ENCODE data around the gene ZMYND19. TPM values are rescaled to one million over a fixed set of nuclear protein-coding genes. Genes with fewer than 3 reads are reported as not detected.
"Not testable (repeated sequence)": the region's sequence is repeated elsewhere in the genome, so short reads cannot be mapped to it uniquely, and the experiment has no call there.

The ZMYND19 gene
- total RNA-seq, 1 experiment from 2014 or later = 77.9 TPM

DNA sequence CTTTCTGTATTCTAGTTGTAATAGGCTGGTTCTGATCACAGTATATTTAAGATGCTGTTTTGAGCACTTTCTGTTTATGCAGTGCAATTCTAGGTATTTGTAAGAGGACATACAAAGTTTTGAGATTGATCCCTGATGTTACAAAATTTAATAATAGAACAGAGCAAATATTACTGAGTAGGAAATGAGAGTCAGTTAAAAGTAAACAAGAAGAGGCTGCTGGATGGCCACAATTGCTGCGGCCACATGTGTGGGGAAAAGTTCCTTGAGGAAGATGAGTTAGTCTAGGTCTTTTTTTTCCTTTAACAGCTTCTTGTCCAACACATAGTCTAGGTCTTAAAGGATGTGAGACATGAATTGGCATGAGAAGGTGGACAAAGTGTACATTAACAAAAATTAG is 39.8 kb upstream of the ZMYND19 start:
- CTCF ChIA-PET = interaction anchor here (0.6 to 2.2 kb wide), 2 partner anchors 43 to 44 kb away, joined by 3 to 8 read pairs; no protein-coding TSS in a partner anchor
- ATAC-seq = no peak
- H3K36me3 Mint-ChIP-seq = no peaks in the 10 kb centered on the region

DNA sequence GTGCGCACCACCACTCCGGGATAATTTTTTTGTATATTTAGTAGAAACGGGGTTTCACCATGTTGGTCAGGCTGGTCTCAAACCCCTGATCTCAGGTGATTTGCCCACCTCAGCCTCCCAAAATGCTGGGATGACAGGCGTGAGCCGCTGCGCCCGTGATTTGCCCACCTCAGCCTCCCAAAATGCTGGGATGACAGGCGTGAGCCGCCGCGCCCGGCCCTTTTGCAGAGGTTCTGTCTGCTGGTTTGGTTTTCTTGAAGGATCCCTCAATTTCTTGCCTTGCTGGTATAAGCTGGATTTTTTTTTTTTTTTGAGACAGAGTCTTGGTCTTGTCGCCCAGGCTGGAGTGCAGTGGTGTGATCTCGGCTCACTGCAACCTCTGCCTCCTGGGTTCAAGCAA is 37.1 kb upstream of the ZMYND19 start:
- H3K4me1 Mint-ChIP-seq = peaks cover 43% of the 10 kb centered on the region
- ATAC-seq; H3K36me3 Mint-ChIP-seq; H3K4me3 Mint-ChIP-seq; H3K27me3 Mint-ChIP-seq (ENCODE audit: low read depth); H3K27ac Mint-ChIP-seq; CTCF ChIA-PET; DNase-seq (ENCODE audit: low spot score); H3K9me3 Mint-ChIP-seq: not testable (repeated sequence)
- POLR2A ChIA-PET = interaction anchor here (0.7 kb wide), 1 partner anchor 709 kb away, joined by 4 read pairs; no protein-coding TSS in a partner anchor

More for the DNA sequence above, 39.8 kb upstream of the ZMYND19 start:
- no peak for DNase-seq (ENCODE audit: low spot score)
- H3K4me1 Mint-ChIP-seq = peaks cover 56% of the 10 kb centered on the region
- TF ChIP-seq ZNF219 (CRISPR knock-in tag; IDR thresholded peaks at IDR 0.05; ENCODE audit: borderline replicate concordance) (no peak), ZNF263 (CRISPR knock-in tag; IDR thresholded peaks at IDR 0.05; ENCODE audit: low read depth) (no peak), ZNF532 (CRISPR knock-in tag; IDR thresholded peaks at IDR 0.05; ENCODE audit: borderline replicate concordance) (no peak), IRF1 (CRISPR knock-in tag; IDR thresholded peaks at IDR 0.05) (no peak), JUN (CRISPR knock-in tag; IDR thresholded peaks at IDR 0.05) (no peak), FOXK1 (CRISPR knock-in tag; IDR thresholded peaks at IDR 0.05) (no peak), STAT6 (CRISPR knock-in tag; conservative IDR thresholded peaks at IDR 0.05; ENCODE audit: low read depth) (no peak), CREB1 (CRISPR knock-in tag; IDR thresholded peaks at IDR 0.05) (no peak), ZBTB21 (CRISPR knock-in tag; IDR thresholded peaks at IDR 0.05; ENCODE audit: borderline replicate concordance) (no peak), KAT7 (CRISPR knock-in tag; IDR thresholded peaks at IDR 0.05; ENCODE audit: borderline replicate concordance) (no peak), RELA (CRISPR knock-in tag; IDR thresholded peaks at IDR 0.05; ENCODE audit: borderline replicate concordance) (no peak)
- TF ChIP-seq, protein P1, sequence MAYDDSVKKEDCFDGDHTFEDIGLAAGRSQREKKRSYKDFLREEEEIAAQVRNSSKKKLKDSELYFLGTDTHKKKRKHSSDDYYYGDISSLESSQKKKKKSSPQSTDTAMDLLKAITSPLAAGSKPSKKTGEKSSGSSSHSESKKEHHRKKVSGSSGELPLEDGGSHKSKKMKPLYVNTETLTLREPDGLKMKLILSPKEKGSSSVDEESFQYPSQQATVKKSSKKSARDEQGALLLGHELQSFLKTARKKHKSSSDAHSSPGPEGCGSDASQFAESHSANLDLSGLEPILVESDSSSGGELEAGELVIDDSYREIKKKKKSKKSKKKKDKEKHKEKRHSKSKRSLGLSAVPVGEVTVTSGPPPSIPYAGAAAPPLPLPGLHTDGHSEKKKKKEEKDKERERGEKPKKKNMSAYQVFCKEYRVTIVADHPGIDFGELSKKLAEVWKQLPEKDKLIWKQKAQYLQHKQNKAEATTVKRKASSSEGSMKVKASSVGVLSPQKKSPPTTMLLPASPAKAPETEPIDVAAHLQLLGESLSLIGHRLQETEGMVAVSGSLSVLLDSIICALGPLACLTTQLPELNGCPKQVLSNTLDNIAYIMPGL (CRISPR knock-in tag; IDR thresholded peaks at IDR 0.05) = no peak
- TF ChIP-seq, protein P2, sequence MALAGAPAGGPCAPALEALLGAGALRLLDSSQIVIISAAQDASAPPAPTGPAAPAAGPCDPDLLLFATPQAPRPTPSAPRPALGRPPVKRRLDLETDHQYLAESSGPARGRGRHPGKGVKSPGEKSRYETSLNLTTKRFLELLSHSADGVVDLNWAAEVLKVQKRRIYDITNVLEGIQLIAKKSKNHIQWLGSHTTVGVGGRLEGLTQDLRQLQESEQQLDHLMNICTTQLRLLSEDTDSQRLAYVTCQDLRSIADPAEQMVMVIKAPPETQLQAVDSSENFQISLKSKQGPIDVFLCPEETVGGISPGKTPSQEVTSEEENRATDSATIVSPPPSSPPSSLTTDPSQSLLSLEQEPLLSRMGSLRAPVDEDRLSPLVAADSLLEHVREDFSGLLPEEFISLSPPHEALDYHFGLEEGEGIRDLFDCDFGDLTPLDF (CRISPR knock-in tag; IDR thresholded peaks at IDR 0.05) = no peak
- TF ChIP-seq, protein P3, sequence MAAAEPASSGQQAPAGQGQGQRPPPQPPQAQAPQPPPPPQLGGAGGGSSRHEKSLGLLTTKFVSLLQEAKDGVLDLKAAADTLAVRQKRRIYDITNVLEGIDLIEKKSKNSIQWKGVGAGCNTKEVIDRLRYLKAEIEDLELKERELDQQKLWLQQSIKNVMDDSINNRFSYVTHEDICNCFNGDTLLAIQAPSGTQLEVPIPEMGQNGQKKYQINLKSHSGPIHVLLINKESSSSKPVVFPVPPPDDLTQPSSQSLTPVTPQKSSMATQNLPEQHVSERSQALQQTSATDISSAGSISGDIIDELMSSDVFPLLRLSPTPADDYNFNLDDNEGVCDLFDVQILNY (CRISPR knock-in tag; IDR thresholded peaks at IDR 0.05) = no peak
- TF ChIP-seq, protein P4, sequence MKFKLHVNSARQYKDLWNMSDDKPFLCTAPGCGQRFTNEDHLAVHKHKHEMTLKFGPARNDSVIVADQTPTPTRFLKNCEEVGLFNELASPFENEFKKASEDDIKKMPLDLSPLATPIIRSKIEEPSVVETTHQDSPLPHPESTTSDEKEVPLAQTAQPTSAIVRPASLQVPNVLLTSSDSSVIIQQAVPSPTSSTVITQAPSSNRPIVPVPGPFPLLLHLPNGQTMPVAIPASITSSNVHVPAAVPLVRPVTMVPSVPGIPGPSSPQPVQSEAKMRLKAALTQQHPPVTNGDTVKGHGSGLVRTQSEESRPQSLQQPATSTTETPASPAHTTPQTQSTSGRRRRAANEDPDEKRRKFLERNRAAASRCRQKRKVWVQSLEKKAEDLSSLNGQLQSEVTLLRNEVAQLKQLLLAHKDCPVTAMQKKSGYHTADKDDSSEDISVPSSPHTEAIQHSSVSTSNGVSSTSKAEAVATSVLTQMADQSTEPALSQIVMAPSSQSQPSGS (CRISPR knock-in tag; IDR thresholded peaks at IDR 0.05; ENCODE audit: borderline replicate concordance, low read depth) = no peak
- H3K4me3 Mint-ChIP-seq = no peak overlapping the region
- no peaks in the 10 kb centered on the region for H3K9me3 Mint-ChIP-seq
- no peaks in the 10 kb centered on the region for H3K27me3 Mint-ChIP-seq (ENCODE audit: low read depth)
- H3K27ac Mint-ChIP-seq = no peak overlapping the region
- POLR2A ChIA-PET = no interaction called here
